Caco-2 (cell line): ENCODE results near the gene RSPH6A. TPM values are rescaled to one million over a fixed set of nuclear protein-coding genes. Genes with fewer than 3 reads are reported as not detected.
A peak's percentile ranks its signal among the peaks of the same experiment; 100 is the strongest.

Source experiments
- BruUV-seq: library from RNA; stranded (reverse); fragments of 400-500 nt; replicated peaks from 2 replicates; lab custom pipeline; 2021; lab: Mats Ljungman, UMichigan
- CTCF ChIA-PET: fragments of 300-600 bp; sonication (Branson Sonifier 250); formaldehyde crosslinking; loops from one replicate; lab custom pipeline; 2022; ENCODE audit warnings: antibody characterized with exemption; lab: Charles Lee
- POLR2A ChIA-PET: fragments of 300-600 bp; sonication (Branson Sonifier 250); formaldehyde crosslinking; loops from one replicate; lab custom pipeline; 2022; ENCODE audit warnings: antibody characterized with exemption; lab: Charles Lee
- DNase-seq, 2 experiments: peaks; one replicate each; pipeline versions ENCODE4 v3.0.0 to v3.0.0-alpha.2; 2020 to 2022
- H3K27me3 ChIP-seq: replicated peaks from 2 replicates; pipeline ENCODE4 v1.6.0; 2011; ENCODE audit warnings: low read length; ENCODE audit not compliant: control insufficient read depth, insufficient read depth
- H3K36me3 ChIP-seq: 2 replicates; pipeline ENCODE4 v1.5.1; 2011; ENCODE audit warnings: low read length; ENCODE audit not compliant: control insufficient read depth, insufficient read depth
- H3K4me1 ChIP-seq: fragments of 250-450 bp; sonication (Bioruptor Pico); 2 replicates; pipeline ENCODE4 v1.5.1; 2020; ENCODE audit warnings: mild to moderate bottlenecking
- H3K4me3 ChIP-seq: 2 replicates; pipeline ENCODE4 v1.5.1; 2011; ENCODE audit warnings: low read depth, mild to moderate bottlenecking, control low read depth, low read length
- H3K9me3 ChIP-seq: fragments of 250-450 bp; sonication (Bioruptor Pico); 2 replicates; pipeline ENCODE4 v1.5.1; 2020; ENCODE audit warnings: mild to moderate bottlenecking, moderate library complexity
- H3K27ac Mint-ChIP-seq: one replicate; pipeline ENCODE4 v1.8.0; 2022; ENCODE audit warnings: mixed read lengths; ENCODE audit not compliant: unreplicated experiment
- H3K27me3 Mint-ChIP-seq: one replicate; pipeline ENCODE4 v1.8.0; 2022; ENCODE audit warnings: mixed read lengths; ENCODE audit not compliant: insufficient read depth, unreplicated experiment
- H3K36me3 Mint-ChIP-seq: one replicate; pipeline ENCODE4 v1.8.0; 2022; ENCODE audit warnings: mild to moderate bottlenecking, mixed read lengths; ENCODE audit not compliant: insufficient read depth, unreplicated experiment
- H3K4me1 Mint-ChIP-seq: one replicate; pipeline ENCODE4 v1.8.0; 2022; ENCODE audit warnings: low read depth, mixed read lengths; ENCODE audit not compliant: unreplicated experiment
- H3K4me3 Mint-ChIP-seq: one replicate; pipeline ENCODE4 v1.8.0; 2022; ENCODE audit warnings: mild to moderate bottlenecking, moderate library complexity, mixed read lengths; ENCODE audit not compliant: unreplicated experiment
- H3K9me3 Mint-ChIP-seq: one replicate; pipeline ENCODE4 v1.8.0; 2022; ENCODE audit warnings: mixed read lengths; ENCODE audit not compliant: unreplicated experiment
- intact Hi-C: fragments of 100-400 bp; cut with micrococcal nuclease; formaldehyde crosslinking; loops from one replicate; pipeline ENCODE4 v1.10.0; 2022; ENCODE audit not compliant: unreplicated experiment
- total RNA-seq: library from RNA; stranded (reverse); gene quantifications from 2 replicates; pipeline ENCODE4 v1.2.3, GENCODE V29; 2022
- TF ChIP-seq, protein P1 (sequence below), 2 experiments: fragments of 200-600 bp in 1 of 2; IDR thresholded peaks; 1 replicate in 1 of 2; 2 replicates in 1 of 2; pipeline versions ENCODE4 v1.5.1 to v1.8.0; 2011 to 2022; ENCODE audit warnings: antibody characterized with exemption in 1 of 2, control low read depth in 1 of 2, inconsistent platforms in 1 of 2, low read depth in 1 of 2, low read length in 1 of 2, mild to moderate bottlenecking in 1 of 2, moderate library complexity in 1 of 2; ENCODE audit not compliant: insufficient read depth in 1 of 2, severe bottlenecking in 1 of 2, unreplicated experiment in 1 of 2

Gene RSPH6A
- total RNA-seq, 1 experiment from 2014 or later, result 0.23 TPM

DNA sequence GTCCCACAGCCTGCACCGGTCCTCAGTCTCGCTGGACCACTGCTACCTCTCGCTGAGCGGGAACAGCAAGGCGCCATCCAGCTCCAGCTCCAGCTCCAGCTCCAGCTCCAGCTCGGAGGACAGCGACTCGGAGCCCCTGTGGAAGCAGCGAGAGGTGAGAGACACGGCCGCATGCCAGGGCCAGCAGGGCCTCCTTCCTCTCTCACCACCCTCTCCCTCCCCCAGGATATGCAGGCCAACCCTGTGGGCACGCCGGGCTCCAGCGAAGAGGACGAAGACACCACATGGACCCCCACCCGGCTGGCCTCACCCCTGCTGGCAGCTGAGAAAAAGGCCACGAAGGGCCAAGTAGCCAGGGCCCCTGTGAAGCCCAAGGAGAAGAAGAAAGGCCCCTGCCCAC lies 53.4 kb downstream of the RSPH6A start:
- Histone ChIP-seq H3K36me3 (no peaks in the 10 kb centered on the region), H3K4me1 (no peaks in the 10 kb centered on the region), H3K27me3 (no peaks in the 10 kb centered on the region), H3K4me3 (no peak overlapping the region), H3K9me3 (no peaks in the 10 kb centered on the region)
- peaks cover 6% of the 10 kb centered on the region for H3K36me3 Mint-ChIP-seq
- intact Hi-C loops, result no loop called here
- ChIA-PET POLR2A (no interaction called here), CTCF (interaction anchor here (1.3 kb wide), 1 partner anchor 13 kb away, joined by 3 read pairs; no protein-coding TSS in a partner anchor)
- TF ChIP-seq, protein P1, sequence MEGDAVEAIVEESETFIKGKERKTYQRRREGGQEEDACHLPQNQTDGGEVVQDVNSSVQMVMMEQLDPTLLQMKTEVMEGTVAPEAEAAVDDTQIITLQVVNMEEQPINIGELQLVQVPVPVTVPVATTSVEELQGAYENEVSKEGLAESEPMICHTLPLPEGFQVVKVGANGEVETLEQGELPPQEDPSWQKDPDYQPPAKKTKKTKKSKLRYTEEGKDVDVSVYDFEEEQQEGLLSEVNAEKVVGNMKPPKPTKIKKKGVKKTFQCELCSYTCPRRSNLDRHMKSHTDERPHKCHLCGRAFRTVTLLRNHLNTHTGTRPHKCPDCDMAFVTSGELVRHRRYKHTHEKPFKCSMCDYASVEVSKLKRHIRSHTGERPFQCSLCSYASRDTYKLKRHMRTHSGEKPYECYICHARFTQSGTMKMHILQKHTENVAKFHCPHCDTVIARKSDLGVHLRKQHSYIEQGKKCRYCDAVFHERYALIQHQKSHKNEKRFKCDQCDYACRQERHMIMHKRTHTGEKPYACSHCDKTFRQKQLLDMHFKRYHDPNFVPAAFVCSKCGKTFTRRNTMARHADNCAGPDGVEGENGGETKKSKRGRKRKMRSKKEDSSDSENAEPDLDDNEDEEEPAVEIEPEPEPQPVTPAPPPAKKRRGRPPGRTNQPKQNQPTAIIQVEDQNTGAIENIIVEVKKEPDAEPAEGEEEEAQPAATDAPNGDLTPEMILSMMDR (IDR thresholded peaks at IDR 0.05; ENCODE audit: insufficient read depth in 1 of 2, low read depth in 1 of 2, low read length in 1 of 2, severe bottlenecking in 1 of 2, unreplicated experiment in 1 of 2), result no peak
- no peaks in the 10 kb centered on the region for H3K9me3 Mint-ChIP-seq
- BruUV-seq, result no TSS peak
- peak overlapping the region; percentile 48 for H3K27ac Mint-ChIP-seq
- no peaks in the 10 kb centered on the region for H3K27me3 Mint-ChIP-seq
- H3K4me3 Mint-ChIP-seq, result no peak overlapping the region
- peaks cover 7% of the 10 kb centered on the region for H3K4me1 Mint-ChIP-seq
- DNase-seq, result no peak

DNA sequence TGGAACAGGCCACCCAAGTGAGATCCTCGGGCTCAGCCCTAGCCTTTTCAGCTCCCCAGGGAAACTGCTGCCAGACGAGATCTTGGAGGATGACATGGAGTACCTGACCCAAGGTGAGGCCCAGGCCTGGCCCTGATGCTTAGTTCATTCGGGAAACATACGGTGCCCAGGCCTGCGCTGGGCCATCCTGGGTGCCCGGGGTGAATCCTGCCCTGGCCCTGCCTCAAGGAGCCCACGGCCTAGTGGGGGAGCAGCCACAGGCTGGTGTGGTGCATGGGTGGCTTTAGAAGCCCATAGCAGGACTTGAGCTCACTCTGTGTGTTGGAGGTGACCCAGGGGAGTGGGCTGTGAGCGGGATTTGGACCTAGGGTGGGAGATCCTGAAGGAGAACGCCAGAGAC lies 56.2 kb downstream of the RSPH6A start:
- ChIA-PET POLR2A (interaction anchor here (0.6 kb wide), 1 partner anchor 12 kb away, joined by 5 read pairs; no protein-coding TSS in a partner anchor), CTCF (interaction anchor here (0.6 kb wide), 1 partner anchor 1039 kb away, joined by 4 read pairs; no protein-coding TSS in a partner anchor)
- no peak overlapping the region for H3K4me3 Mint-ChIP-seq
- BruUV-seq, result no TSS peak
- H3K4me3 ChIP-seq, result no peak overlapping the region
- H3K4me1 Mint-ChIP-seq, result no peaks in the 10 kb centered on the region
- H3K36me3 Mint-ChIP-seq, result no peaks in the 10 kb centered on the region
- H3K36me3 ChIP-seq, result no peaks in the 10 kb centered on the region
- no peaks in the 10 kb centered on the region for H3K27me3 Mint-ChIP-seq
- H3K4me1 ChIP-seq, result no peaks in the 10 kb centered on the region
- H3K27me3 ChIP-seq, result no peaks in the 10 kb centered on the region
- TF ChIP-seq, protein P1 (IDR thresholded peaks at IDR 0.05; ENCODE audit: insufficient read depth in 1 of 2, low read depth in 1 of 2, low read length in 1 of 2, severe bottlenecking in 1 of 2, unreplicated experiment in 1 of 2), result no peak
- intact Hi-C loops, result no loop called here
- DNase-seq, result no peak
- H3K9me3 Mint-ChIP-seq, result no peaks in the 10 kb centered on the region
- H3K27ac Mint-ChIP-seq, result no peak overlapping the region
- H3K9me3 ChIP-seq, result no peaks in the 10 kb centered on the region

DNA sequence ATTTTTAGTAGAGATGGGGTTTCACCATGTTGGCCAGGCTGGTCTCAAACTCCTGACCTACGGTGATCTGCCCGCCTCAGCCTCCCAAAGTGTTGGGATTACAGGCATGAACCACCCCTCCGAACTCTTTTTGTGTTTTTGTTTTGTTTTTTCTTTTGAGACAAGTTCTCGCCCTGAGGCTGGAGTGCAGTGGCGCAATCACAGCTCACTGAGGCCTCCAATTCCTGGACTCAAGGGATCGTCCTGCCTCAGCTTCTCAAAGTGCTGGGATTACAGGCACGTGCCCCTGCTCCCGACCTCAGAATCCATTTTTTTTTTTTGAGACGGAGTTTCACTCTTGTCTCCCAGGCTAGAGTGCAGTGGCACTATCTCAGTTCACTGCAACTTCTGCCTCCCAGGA lies 57.4 kb downstream of the RSPH6A start:
- Mint-ChIP-seq H3K36me3 (no peaks in the 10 kb centered on the region), H3K4me1 (no peaks in the 10 kb centered on the region), H3K27me3 (no peaks in the 10 kb centered on the region), H3K27ac (no peak overlapping the region), H3K4me3 (no peak overlapping the region), H3K9me3 (no peaks in the 10 kb centered on the region)
- intact Hi-C loops, result no loop called here
- H3K9me3 ChIP-seq, result no peaks in the 10 kb centered on the region
- DNase-seq, result no peak
- CTCF ChIA-PET, result interaction anchor here (0.9 to 1.1 kb wide), 2 partner anchors 41 to 107 kb away, joined by 3 read pairs; no protein-coding TSS in a partner anchor
- BruUV-seq, result no TSS peak
- TF ChIP-seq, protein P1 (IDR thresholded peaks at IDR 0.05; ENCODE audit: insufficient read depth in 1 of 2, low read depth in 1 of 2, low read length in 1 of 2, severe bottlenecking in 1 of 2, unreplicated experiment in 1 of 2), result no peak
- H3K4me1 ChIP-seq, result no peaks in the 10 kb centered on the region
- H3K4me3 ChIP-seq, result no peak overlapping the region
- POLR2A ChIA-PET, result no interaction called here
- no peaks in the 10 kb centered on the region for H3K27me3 ChIP-seq
- no peaks in the 10 kb centered on the region for H3K36me3 ChIP-seq
